ENCODE data around the gene NUP85. TPM values are rescaled to one million over a fixed set of nuclear protein-coding genes. Genes with fewer than 3 reads are reported as not detected.
"Not testable (repeated sequence)": the region's sequence is repeated elsewhere in the genome, so short reads cannot be mapped to it uniquely, and the experiment has no call there.

Gene NUP85, protein sequence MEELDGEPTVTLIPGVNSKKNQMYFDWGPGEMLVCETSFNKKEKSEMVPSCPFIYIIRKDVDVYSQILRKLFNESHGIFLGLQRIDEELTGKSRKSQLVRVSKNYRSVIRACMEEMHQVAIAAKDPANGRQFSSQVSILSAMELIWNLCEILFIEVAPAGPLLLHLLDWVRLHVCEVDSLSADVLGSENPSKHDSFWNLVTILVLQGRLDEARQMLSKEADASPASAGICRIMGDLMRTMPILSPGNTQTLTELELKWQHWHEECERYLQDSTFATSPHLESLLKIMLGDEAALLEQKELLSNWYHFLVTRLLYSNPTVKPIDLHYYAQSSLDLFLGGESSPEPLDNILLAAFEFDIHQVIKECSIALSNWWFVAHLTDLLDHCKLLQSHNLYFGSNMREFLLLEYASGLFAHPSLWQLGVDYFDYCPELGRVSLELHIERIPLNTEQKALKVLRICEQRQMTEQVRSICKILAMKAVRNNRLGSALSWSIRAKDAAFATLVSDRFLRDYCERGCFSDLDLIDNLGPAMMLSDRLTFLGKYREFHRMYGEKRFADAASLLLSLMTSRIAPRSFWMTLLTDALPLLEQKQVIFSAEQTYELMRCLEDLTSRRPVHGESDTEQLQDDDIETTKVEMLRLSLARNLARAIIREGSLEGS
- total RNA-seq (2021; ENCODE audit: unreplicated experiment) (141 TPM), Bru-seq, nascent RNA (percentile 91 among the genes with signal in this experiment), BruChase-seq, experiment 1, labeled RNA remaining after a 2-hour chase (percentile 93 among the genes with signal in this experiment), BruChase-seq, experiment 2, labeled RNA remaining after a 6-hour chase (percentile 93 among the genes with signal in this experiment)
- polyA plus RNA-seq (2012; ENCODE audit: insufficient read length): 96.7 TPM
- long read RNA-seq, transcript NUP85-201 (19 exons, 2,121 nt): major isoform, 90 of 185 reads
- long read RNA-seq, transcript NUP85-210 (18 exons, 1,890 nt): minor isoform, 5 of 185 reads
- long read RNA-seq, partial matches to known transcripts: 54 of 185 reads
- long read RNA-seq, other reads (novel, unspliced or antisense): 33 of 185 reads

- in situ Hi-C loops (cut with HindIII; ENCODE audit: low pct_unique_long_range_greater_than_20kb, low sequenced_read_pairs) (no loop called here), intact Hi-C loops (cut with micrococcal nuclease; ENCODE audit: unreplicated experiment) (no loop called here)
- peaks cover 14% of the 10 kb centered on the region for H3K36me3 ChIP-seq (ENCODE audit: control insufficient read depth, insufficient read depth, low read length)
- no peaks in the 10 kb centered on the region for H3K9me3 ChIP-seq (ENCODE audit: control insufficient read depth, insufficient read depth, low read depth, low read length)
- peak within 1 kb of the TSS; percentile 95 for H3K27ac ChIP-seq (ENCODE audit: low read length)
- peak within 1 kb of the TSS; percentile 89 to 95 for H3K4me3 ChIP-seq (ENCODE audit: low read depth in 2 of 2, low read length in 2 of 2)
- CTCF ChIA-PET: interaction anchor here (0.5 to 1.5 kb wide), 2 partner anchors 91 to 118 kb away, joined by 4 to 7 read pairs; no protein-coding TSS in a partner anchor
- H3K27me3 ChIP-seq (ENCODE audit: control insufficient read depth, insufficient read depth, low read length): no peaks in the 10 kb centered on the region
- BruUV-seq (replicated peaks): no TSS peak
- ATAC-seq: peak; percentile 93
- DNase-seq (ENCODE audit: low read depth, low spot score): peak; percentile 72
- POLR2A ChIA-PET: no interaction called here
- TF ChIP-seq, protein P1, sequence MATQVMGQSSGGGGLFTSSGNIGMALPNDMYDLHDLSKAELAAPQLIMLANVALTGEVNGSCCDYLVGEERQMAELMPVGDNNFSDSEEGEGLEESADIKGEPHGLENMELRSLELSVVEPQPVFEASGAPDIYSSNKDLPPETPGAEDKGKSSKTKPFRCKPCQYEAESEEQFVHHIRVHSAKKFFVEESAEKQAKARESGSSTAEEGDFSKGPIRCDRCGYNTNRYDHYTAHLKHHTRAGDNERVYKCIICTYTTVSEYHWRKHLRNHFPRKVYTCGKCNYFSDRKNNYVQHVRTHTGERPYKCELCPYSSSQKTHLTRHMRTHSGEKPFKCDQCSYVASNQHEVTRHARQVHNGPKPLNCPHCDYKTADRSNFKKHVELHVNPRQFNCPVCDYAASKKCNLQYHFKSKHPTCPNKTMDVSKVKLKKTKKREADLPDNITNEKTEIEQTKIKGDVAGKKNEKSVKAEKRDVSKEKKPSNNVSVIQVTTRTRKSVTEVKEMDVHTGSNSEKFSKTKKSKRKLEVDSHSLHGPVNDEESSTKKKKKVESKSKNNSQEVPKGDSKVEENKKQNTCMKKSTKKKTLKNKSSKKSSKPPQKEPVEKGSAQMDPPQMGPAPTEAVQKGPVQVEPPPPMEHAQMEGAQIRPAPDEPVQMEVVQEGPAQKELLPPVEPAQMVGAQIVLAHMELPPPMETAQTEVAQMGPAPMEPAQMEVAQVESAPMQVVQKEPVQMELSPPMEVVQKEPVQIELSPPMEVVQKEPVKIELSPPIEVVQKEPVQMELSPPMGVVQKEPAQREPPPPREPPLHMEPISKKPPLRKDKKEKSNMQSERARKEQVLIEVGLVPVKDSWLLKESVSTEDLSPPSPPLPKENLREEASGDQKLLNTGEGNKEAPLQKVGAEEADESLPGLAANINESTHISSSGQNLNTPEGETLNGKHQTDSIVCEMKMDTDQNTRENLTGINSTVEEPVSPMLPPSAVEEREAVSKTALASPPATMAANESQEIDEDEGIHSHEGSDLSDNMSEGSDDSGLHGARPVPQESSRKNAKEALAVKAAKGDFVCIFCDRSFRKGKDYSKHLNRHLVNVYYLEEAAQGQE (IDR thresholded peaks at IDR 0.05; ENCODE audit: insufficient read depth in 1 of 2, low read depth in 2 of 2, low read length in 1 of 2): no peak; a peak in 1 of 4 replicates
- no peak; the same call in 1 of the 2 replicates for TF ChIP-seq SIN3A (IDR thresholded peaks at IDR 0.05; ENCODE audit: borderline replicate concordance, insufficient read depth, low read depth, low read length)
- TF ChIP-seq TCF7L2 (IDR thresholded peaks at IDR 0.05; ENCODE audit: low read depth, low read length): no peak; the same call in 1 of the 2 replicates
- peak; percentile 97 for TF ChIP-seq POLR2AphosphoS5 (IDR thresholded peaks at IDR 0.05; ENCODE audit: low read depth, low read length)
- TF ChIP-seq, protein P2, sequence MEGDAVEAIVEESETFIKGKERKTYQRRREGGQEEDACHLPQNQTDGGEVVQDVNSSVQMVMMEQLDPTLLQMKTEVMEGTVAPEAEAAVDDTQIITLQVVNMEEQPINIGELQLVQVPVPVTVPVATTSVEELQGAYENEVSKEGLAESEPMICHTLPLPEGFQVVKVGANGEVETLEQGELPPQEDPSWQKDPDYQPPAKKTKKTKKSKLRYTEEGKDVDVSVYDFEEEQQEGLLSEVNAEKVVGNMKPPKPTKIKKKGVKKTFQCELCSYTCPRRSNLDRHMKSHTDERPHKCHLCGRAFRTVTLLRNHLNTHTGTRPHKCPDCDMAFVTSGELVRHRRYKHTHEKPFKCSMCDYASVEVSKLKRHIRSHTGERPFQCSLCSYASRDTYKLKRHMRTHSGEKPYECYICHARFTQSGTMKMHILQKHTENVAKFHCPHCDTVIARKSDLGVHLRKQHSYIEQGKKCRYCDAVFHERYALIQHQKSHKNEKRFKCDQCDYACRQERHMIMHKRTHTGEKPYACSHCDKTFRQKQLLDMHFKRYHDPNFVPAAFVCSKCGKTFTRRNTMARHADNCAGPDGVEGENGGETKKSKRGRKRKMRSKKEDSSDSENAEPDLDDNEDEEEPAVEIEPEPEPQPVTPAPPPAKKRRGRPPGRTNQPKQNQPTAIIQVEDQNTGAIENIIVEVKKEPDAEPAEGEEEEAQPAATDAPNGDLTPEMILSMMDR (IDR thresholded peaks at IDR 0.05): no peak
- H3K4me1 ChIP-seq (ENCODE audit: control insufficient read depth, insufficient read depth, low read length): no peaks in the 10 kb centered on the region
Observed at GRCh38 chr17:75205037-75205792, at the start of gene NUP85. Gene NUP85 (plus strand): TSS chr17:75205679. CDS start chr17:75205762, 83 bp downstream.

GRCh38 chr17:75158480-75158879 lies 47.0 kb upstream of the NUP85 start:
- CTCF ChIA-PET; H3K36me3 ChIP-seq (ENCODE audit: control insufficient read depth, insufficient read depth, low read length); DNase-seq (ENCODE audit: low read depth, low spot score); in situ Hi-C loops (cut with HindIII; ENCODE audit: low pct_unique_long_range_greater_than_20kb, low sequenced_read_pairs); intact Hi-C loops (cut with micrococcal nuclease; ENCODE audit: unreplicated experiment); H3K4me3 ChIP-seq (ENCODE audit: low read depth in 2 of 2, low read length in 2 of 2); ATAC-seq; BruUV-seq (replicated peaks); H3K27me3 ChIP-seq (ENCODE audit: control insufficient read depth, insufficient read depth, low read length); H3K9me3 ChIP-seq (ENCODE audit: control insufficient read depth, insufficient read depth, low read depth, low read length): not testable (repeated sequence)
- Histone ChIP-seq H3K4me1 (ENCODE audit: control insufficient read depth, insufficient read depth, low read length) (peaks cover 32% of the 10 kb centered on the region), H3K27ac (ENCODE audit: low read length) (peak overlapping the region; percentile 71)
- POLR2A ChIA-PET: interaction anchor here (0.6 kb wide), 1 partner anchor 19 kb away, joined by 15 read pairs; no protein-coding TSS in a partner anchor
